Kidney epithelial cell (primary cell): ENCODE measurements around the gene ZHX3. TPM values are rescaled to one million over a fixed set of nuclear protein-coding genes. Genes with fewer than 3 reads are reported as not detected.

ENCODE experiments used
- DNase-seq: peaks from one replicate; pipeline ENCODE4 v3.0.0-alpha.2; 2010; ENCODE audit warnings: low read depth
- H3K27me3 ChIP-seq: 2 replicates; pipeline ENCODE4 v1.6.0; 2011; ENCODE audit warnings: low read length; ENCODE audit not compliant: control insufficient read depth, insufficient read depth
- H3K36me3 ChIP-seq: 2 replicates; pipeline ENCODE4 v1.5.1; 2011; ENCODE audit warnings: low read length; ENCODE audit not compliant: control insufficient read depth, insufficient read depth
- H3K4me3 ChIP-seq: 2 replicates; pipeline ENCODE4 v1.5.1; 2011; ENCODE audit warnings: low read depth, mild to moderate bottlenecking, control low read depth, low read length
- CTCF ChIP-seq: IDR thresholded peaks from 2 replicates; pipeline ENCODE4 v1.5.1; 2011; ENCODE audit warnings: mild to moderate bottlenecking, moderate library complexity, low read length, control low read depth, inconsistent platforms; ENCODE audit not compliant: insufficient read depth, poor library complexity, severe bottlenecking
- total RNA-seq: library from RNA; depleted of rRNA; stranded (reverse); fragments of >200 nt; gene quantifications from 2 replicates; pipeline ENCODE4 v1.2.3, GENCODE V29; 2015

The ZHX3 gene
- total RNA-seq, 1 donor from 2014 or later, result 7.6 TPM

GRCh38 chr20:41276317-41276751 lies 41.2 kb downstream of the ZHX3 start:
- Histone ChIP-seq H3K27me3 (no peaks in the 10 kb centered on the region), H3K36me3 (peaks cover 1% of the 10 kb centered on the region), H3K4me3 (no peak overlapping the region)
- no peak for DNase-seq
- TF ChIP-seq CTCF, result no peak

- Histone ChIP-seq H3K4me3 (no peak overlapping the region), H3K36me3 (peaks cover 1% of the 10 kb centered on the region), H3K27me3 (no peaks in the 10 kb centered on the region)
- DNase-seq, result no peak
- TF ChIP-seq CTCF, result no peak
Observed at GRCh38 chr20:41275301-41275731, 42.2 kb downstream of the ZHX3 start.

GRCh38 chr20:41274152-41274551 lies 43.4 kb downstream of the ZHX3 start:
- Histone ChIP-seq H3K27me3 (no peaks in the 10 kb centered on the region), H3K4me3 (no peak overlapping the region), H3K36me3 (peaks cover 1% of the 10 kb centered on the region)
- TF ChIP-seq CTCF, result no peak
- DNase-seq, result no peak

GRCh38 chr20:41273445-41273844 lies 44.1 kb downstream of the ZHX3 start:
- no peak overlapping the region for H3K4me3 ChIP-seq
- peaks cover 1% of the 10 kb centered on the region for H3K36me3 ChIP-seq
- no peaks in the 10 kb centered on the region for H3K27me3 ChIP-seq
- no peak for DNase-seq
- no peak for TF ChIP-seq CTCF

GRCh38 chr20:41272339-41272738 lies 45.2 kb downstream of the ZHX3 start:
- Histone ChIP-seq H3K27me3 (no peaks in the 10 kb centered on the region), H3K4me3 (no peak overlapping the region), H3K36me3 (peaks cover 1% of the 10 kb centered on the region)
- no peak for TF ChIP-seq CTCF
- DNase-seq, result no peak

- no peaks in the 10 kb centered on the region for H3K27me3 ChIP-seq
Observed at GRCh38 chr20:41268917-41269652, 48.4 kb downstream of the ZHX3 start.

More at GRCh38 chr20:41268917-41269652, 48.4 kb downstream of the ZHX3 start:
- no peak for TF ChIP-seq CTCF
- no peak for DNase-seq
- no peak overlapping the region for H3K4me3 ChIP-seq
- H3K36me3 ChIP-seq, result peaks cover 1% of the 10 kb centered on the region
